K562 (cell line): ENCODE measurements around the gene SPRTN. TPM values are rescaled to one million over a fixed set of nuclear protein-coding genes. Genes with fewer than 3 reads are reported as not detected.

ENCODE experiments used
- CEBPB ChIP-seq: fragments of 450-650 bp; IDR thresholded peaks from 2 replicates; pipeline ENCODE4 v1.6.1; 2016; ENCODE audit warnings: missing genetic modification characterization, missing compliant biosample characterization
- CSDE1 ChIP-seq, 2 experiments: fragments of 450-650 bp; IDR thresholded peaks; 2 replicates each; pipeline ENCODE4 v1.6.1; 2016; ENCODE audit warnings: mild to moderate bottlenecking in 1 of 2
- DDX20 ChIP-seq: fragments of 450-650 bp; IDR thresholded peaks from 2 replicates; pipeline ENCODE4 v1.6.1; 2016; ENCODE audit warnings: missing genetic modification characterization, low read depth, mild to moderate bottlenecking, missing compliant biosample characterization, moderate library complexity
- ERF ChIP-seq: fragments of 450-650 bp; formaldehyde crosslinking; IDR thresholded peaks from 2 replicates; pipeline ENCODE4 v1.4.0; 2020; ENCODE audit warnings: mild to moderate bottlenecking, mixed read lengths
- FOXA1 ChIP-seq: fragments of 450-650 bp; IDR thresholded peaks from 2 replicates; pipeline ENCODE4 v1.6.1; 2016; ENCODE audit warnings: mild to moderate bottlenecking, borderline replicate concordance
- FOXJ3 ChIP-seq: sonication (generic); formaldehyde crosslinking; IDR thresholded peaks from 2 replicates; pipeline ENCODE4 v1.4.0; 2020; ENCODE audit warnings: mild to moderate bottlenecking, missing genetic modification reagents
- FOXP1 ChIP-seq: sonication (generic); formaldehyde crosslinking; IDR thresholded peaks from 2 replicates; pipeline ENCODE4 v1.8.0; 2022; ENCODE audit warnings: mild to moderate bottlenecking, missing genetic modification reagents
- KDM4B ChIP-seq, 2 experiments: fragments of 450-650 bp in 1 of 2; sonication (generic) in 1 of 2; IDR thresholded peaks; 2 replicates each; pipeline ENCODE4 v1.6.1; 2016 to 2017; ENCODE audit warnings: borderline replicate concordance in 2 of 2, antibody characterized with exemption in 1 of 2, low read depth in 1 of 2, mild to moderate bottlenecking in 1 of 2
- MAFF ChIP-seq: IDR thresholded peaks from 2 replicates; pipeline ENCODE4 v1.6.1; 2012; ENCODE audit warnings: low read length, improper control_type of control experiment
- MEIS2 ChIP-seq: fragments of 450-650 bp; IDR thresholded peaks from 2 replicates; pipeline ENCODE4 v1.6.1; 2014; ENCODE audit warnings: mild to moderate bottlenecking; ENCODE audit not compliant: partially characterized antibody
- MTF1 ChIP-seq: fragments of 250-450 bp; sonication (Bioruptor Pico); IDR thresholded peaks from 2 replicates; pipeline ENCODE4 v1.9.0; 2021; ENCODE audit warnings: moderate library complexity, mild to moderate bottlenecking, inconsistent platforms, borderline replicate concordance
- NFE2L1 ChIP-seq: fragments of 450-650 bp; IDR thresholded peaks from 2 replicates; pipeline ENCODE4 v1.6.1; 2016; ENCODE audit warnings: missing genetic modification characterization, low read depth, mild to moderate bottlenecking, missing compliant biosample characterization, moderate library complexity, borderline replicate concordance
- NKRF ChIP-seq: fragments of 450-650 bp; IDR thresholded peaks from 2 replicates; pipeline ENCODE4 v1.6.1; 2016; ENCODE audit warnings: borderline replicate concordance
- PML ChIP-seq: IDR thresholded peaks from 2 replicates; pipeline ENCODE4 v1.6.1; 2012; ENCODE audit warnings: low read length, inconsistent platforms
- TEAD1 ChIP-seq, 2 experiments: fragments of 450-650 bp in 1 of 2; sonication (generic) in 1 of 2; formaldehyde crosslinking; IDR thresholded peaks; 2 replicates each; pipeline versions ENCODE4 v1.4.0 to v1.8.0; 2020 to 2022; ENCODE audit warnings: mild to moderate bottlenecking in 2 of 2, missing genetic modification reagents in 1 of 2
- TFAP4 ChIP-seq: sonication (generic); formaldehyde crosslinking; IDR thresholded peaks from 2 replicates; pipeline ENCODE4 v1.8.0; 2022; ENCODE audit warnings: missing genetic modification reagents, mild to moderate bottlenecking, moderate library complexity, borderline replicate concordance
- XRCC4 ChIP-seq: IDR thresholded peaks from one replicate; pipeline ENCODE4 v1.6.1; 2011; ENCODE audit not compliant: insufficient read depth, insufficient read length; ENCODE audit errors: extremely low read depth
- YY1 ChIP-seq, 3 experiments: IDR thresholded peaks; 2 replicates each; pipeline ENCODE4 v1.6.1; 2011; ENCODE audit warnings: low read length in 2 of 3, mild to moderate bottlenecking in 2 of 3, moderate library complexity in 2 of 3, borderline replicate concordance in 1 of 3, control low read depth in 1 of 3, low read depth in 1 of 3; ENCODE audit not compliant: insufficient read depth in 3 of 3, insufficient replicate concordance in 2 of 3, control insufficient read depth in 1 of 3, insufficient read length in 1 of 3; ENCODE audit errors: extremely low read depth in 1 of 3
- ZBED1 ChIP-seq: IDR thresholded peaks from 2 replicates; pipeline ENCODE4 v1.6.1; 2014
- ZNF175 ChIP-seq: fragments of 200-800 bp; sonication (Bioruptor generic); IDR thresholded peaks from 2 replicates; pipeline ENCODE4 v1.6.1; 2016; ENCODE audit warnings: low read depth, mild to moderate bottlenecking, missing genetic modification characterization, missing compliant biosample characterization
- ZNF239 ChIP-seq: fragments of 250-450 bp; sonication (Bioruptor Pico); IDR thresholded peaks from 2 replicates; pipeline ENCODE4 v1.4.0; 2020; ENCODE audit warnings: mild to moderate bottlenecking
- ZNF431 ChIP-seq: sonication (generic); formaldehyde crosslinking; IDR thresholded peaks from 2 replicates; pipeline ENCODE4 v1.8.0; 2022; ENCODE audit warnings: mild to moderate bottlenecking, missing genetic modification reagents
- ZNF707 ChIP-seq: fragments of 250-450 bp; sonication (Bioruptor Pico); conservative IDR thresholded peaks from 2 replicates; pipeline ENCODE4 v1.8.0; 2022; ENCODE audit warnings: inconsistent platforms, mild to moderate bottlenecking, moderate library complexity
- polyA plus RNA-seq, 8 experiments: library from polyadenylated mRNA; depleted of rRNA in 4 of 8; stranded (reverse) in 5 of 8; unstranded in 3 of 8; fragments of >200 nt; fragmentation: Nextera tagmentation in 2 of 8; fragmentation: Illumina TruSeq in 1 of 8; extraction: Ambion mirVana in 2 of 8; extraction: Trizol in 1 of 8; gene quantifications; 2 replicates each; pipeline versions ENCODE4 v1.2.1 to v1.2.3, GENCODE V29; 2011 to 2014; ENCODE audit warnings: inconsistent platforms in 1 of 8, missing spikeins in 1 of 8
- total RNA-seq, 7 experiments: library from RNA; depleted of rRNA in 6 of 7; stranded (reverse); fragments of >200 nt in 6 of 7; fragmentation: Illumina TruSeq in 2 of 7; extraction: Trizol in 2 of 7; gene quantifications; 2 replicates each; pipeline versions ENCODE4 v1.2.1 to v1.2.3, GENCODE V29; 2011 to 2021; ENCODE audit warnings: low replicate concordance in 1 of 7
- TF ChIP-seq, protein P1 (sequence below): sonication (generic); formaldehyde crosslinking; IDR thresholded peaks from 2 replicates; pipeline ENCODE4 v1.8.1; 2023; ENCODE audit warnings: mild to moderate bottlenecking, missing genetic modification reagents, moderate library complexity

The SPRTN gene
- total and polyA plus RNA-seq, 9 of the 15 experiments (the other 6 are each of a cell fraction or from before 2014, with no cell fraction given) = 8.1 to 32.5 (median 21.2) TPM

- TF ChIP-seq, protein P1, sequence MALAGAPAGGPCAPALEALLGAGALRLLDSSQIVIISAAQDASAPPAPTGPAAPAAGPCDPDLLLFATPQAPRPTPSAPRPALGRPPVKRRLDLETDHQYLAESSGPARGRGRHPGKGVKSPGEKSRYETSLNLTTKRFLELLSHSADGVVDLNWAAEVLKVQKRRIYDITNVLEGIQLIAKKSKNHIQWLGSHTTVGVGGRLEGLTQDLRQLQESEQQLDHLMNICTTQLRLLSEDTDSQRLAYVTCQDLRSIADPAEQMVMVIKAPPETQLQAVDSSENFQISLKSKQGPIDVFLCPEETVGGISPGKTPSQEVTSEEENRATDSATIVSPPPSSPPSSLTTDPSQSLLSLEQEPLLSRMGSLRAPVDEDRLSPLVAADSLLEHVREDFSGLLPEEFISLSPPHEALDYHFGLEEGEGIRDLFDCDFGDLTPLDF (CRISPR knock-in tag) = 0 out of 2 replicates have a peak, but pooled peaks have one; percentile 38
- TF ChIP-seq YY1 (IDR thresholded peaks at IDR 0.05; ENCODE audit: borderline replicate concordance in 1 of 3, control insufficient read depth in 1 of 3, extremely low read depth in 1 of 3, insufficient read depth in 3 of 3, insufficient read length in 1 of 3, insufficient replicate concordance in 2 of 3, low read depth in 1 of 3, low read length in 2 of 3) (peak in 2 of 3 experiments; percentile 7 to 23), FOXJ3 (CRISPR knock-in tag) (no peak), ZBED1 (0 out of 2 replicates have a peak, but pooled peaks have one; percentile 20), MAFF (peak; percentile 76), TEAD1 (CRISPR knock-in tag; IDR thresholded peaks at IDR 0.05) (peak; percentile 35 to 80; a peak in 3 of 4 replicates), KDM4B (IDR thresholded peaks at IDR 0.05; ENCODE audit: borderline replicate concordance in 2 of 2, low read depth in 1 of 2) (0 out of 4 replicates have a peak, but pooled peaks of 1 of the 2 experiments have one; percentile 59), ZNF707 (CRISPR knock-in tag) (peak; percentile 48; the same call in 1 of the 2 replicates), ZNF431 (no peak), CEBPB (peak; percentile 58; the same call in 1 of the 2 replicates), NFE2L1 (tag) (no peak), PML (peak; percentile 44; the same call in 1 of the 2 replicates), DDX20 (tag) (no peak), XRCC4 (no peak), ZNF175 (no peak), ERF (CRISPR knock-in tag) (no peak), MEIS2 (peak; percentile 100), CSDE1 (IDR thresholded peaks at IDR 0.05) (no peak), TFAP4 (peak; percentile 63; the same call in 1 of the 2 replicates), MTF1 (CRISPR knock-in tag) (peak; percentile 97), FOXA1 (no peak), NKRF (peak; percentile 86), ZNF239 (no peak), FOXP1 (peak; percentile 77; the same call in 1 of the 2 replicates)
Measured at GRCh38 chr1:231337472-231338269, 422 bp upstream of the SPRTN start, which contains the start of gene EXOC8 (continued).
